GM12801 (cell line): ENCODE data around the gene ANKRD11.

Experiments used
- CTCF ChIP-seq: IDR thresholded peaks from one replicate; pipeline ENCODE4 v1.5.1; 2011; ENCODE audit warnings: control low read depth; ENCODE audit not compliant: insufficient read length; ENCODE audit errors: extremely low read depth

ANKRD11 gene

GRCh38 chr16:89484041-89484501 is 6.3 kb downstream of the ANKRD11 start:
- TF ChIP-seq CTCF: no peak

- TF ChIP-seq CTCF: no peak
Observed at GRCh38 chr16:89482817-89483205, 7.5 kb downstream of the ANKRD11 start.

- no peak for TF ChIP-seq CTCF
Observed at GRCh38 chr16:89482150-89482816, 8.1 kb downstream of the ANKRD11 start.

GRCh38 chr16:89481356-89481955 is 8.9 kb downstream of the ANKRD11 start:
- TF ChIP-seq CTCF: no peak

- no peak for TF ChIP-seq CTCF
Observed at GRCh38 chr16:89478576-89479221, 11.7 kb downstream of the ANKRD11 start.

GRCh38 chr16:89476811-89477261 is 13.5 kb downstream of the ANKRD11 start:
- TF ChIP-seq CTCF: no peak

GRCh38 chr16:89476379-89476778 is 14.0 kb downstream of the ANKRD11 start:
- TF ChIP-seq CTCF: no peak
